ENCODE data around the gene BBS2. TPM values are rescaled to one million over a fixed set of nuclear protein-coding genes. Genes with fewer than 3 reads are reported as not detected.

The BBS2 gene
- total RNA-seq, 1 experiment from 2014 or later: 66.2 TPM

GRCh38 chr16:56480776-56481467 is 38.9 kb downstream of the BBS2 start:
- no peaks in the 10 kb centered on the region for H3K4me1 ChIP-seq (ENCODE audit: low read length)
- DNase-seq: no peak
- H3K4me3 ChIP-seq (ENCODE audit: low read length): no peak overlapping the region
- peaks cover 32% of the 10 kb centered on the region for H3K36me3 ChIP-seq (ENCODE audit: insufficient read depth, low read length)
- H3K9ac ChIP-seq (ENCODE audit: low read length): no peak overlapping the region
- no peaks in the 10 kb centered on the region for H4K20me1 ChIP-seq (ENCODE audit: insufficient read depth, low read depth, low read length)
- H3K27ac ChIP-seq (ENCODE audit: low read length): no peak overlapping the region
- H2AFZ ChIP-seq (ENCODE audit: low read length): no peak overlapping the region
- no peaks in the 10 kb centered on the region for H3K79me2 ChIP-seq (ENCODE audit: low read length)
- H3K4me2 ChIP-seq (ENCODE audit: low read depth, low read length, poor library complexity, severe bottlenecking): no peak overlapping the region
- H3K9me3 ChIP-seq (ENCODE audit: low read length): no peaks in the 10 kb centered on the region
- H3K9me2 ChIP-seq (replicated peaks; ENCODE audit: insufficient read depth, low read length): no peaks in the 10 kb centered on the region
- H3K27me3 ChIP-seq (ENCODE audit: low read length): no peaks in the 10 kb centered on the region

- Histone ChIP-seq H3K27me3 (ENCODE audit: low read length) (no peaks in the 10 kb centered on the region), H3K4me1 (ENCODE audit: low read length) (no peaks in the 10 kb centered on the region), H4K20me1 (ENCODE audit: insufficient read depth, low read depth, low read length) (no peaks in the 10 kb centered on the region), H2AFZ (ENCODE audit: low read length) (no peak overlapping the region), H3K79me2 (ENCODE audit: low read length) (no peaks in the 10 kb centered on the region), H3K36me3 (ENCODE audit: insufficient read depth, low read length) (peaks cover 43% of the 10 kb centered on the region), H3K4me3 (ENCODE audit: low read length) (no peak overlapping the region), H3K4me2 (ENCODE audit: low read depth, low read length, poor library complexity, severe bottlenecking) (no peak overlapping the region), H3K27ac (ENCODE audit: low read length) (no peak overlapping the region), H3K9me2 (replicated peaks; ENCODE audit: insufficient read depth, low read length) (no peaks in the 10 kb centered on the region), H3K9ac (ENCODE audit: low read length) (no peak overlapping the region), H3K9me3 (ENCODE audit: low read length) (no peaks in the 10 kb centered on the region)
- DNase-seq: no peak
These were observed 40.4 kb downstream of the BBS2 start for GRCh38 chr16:56479469-56479868.

- H2AFZ ChIP-seq (ENCODE audit: low read length): no peak overlapping the region
- H4K20me1 ChIP-seq (ENCODE audit: insufficient read depth, low read depth, low read length): no peaks in the 10 kb centered on the region
- H3K27me3 ChIP-seq (ENCODE audit: low read length): no peaks in the 10 kb centered on the region
- peaks cover 45% of the 10 kb centered on the region for H3K36me3 ChIP-seq (ENCODE audit: insufficient read depth, low read length)
- no peaks in the 10 kb centered on the region for H3K9me2 ChIP-seq (replicated peaks; ENCODE audit: insufficient read depth, low read length)
- H3K4me3 ChIP-seq (ENCODE audit: low read length): no peak overlapping the region
- no peak overlapping the region for H3K9ac ChIP-seq (ENCODE audit: low read length)
- no peak overlapping the region for H3K4me2 ChIP-seq (ENCODE audit: low read depth, low read length, poor library complexity, severe bottlenecking)
- no peaks in the 10 kb centered on the region for H3K9me3 ChIP-seq (ENCODE audit: low read length)
- no peak overlapping the region for H3K27ac ChIP-seq (ENCODE audit: low read length)
- DNase-seq: no peak
- H3K4me1 ChIP-seq (ENCODE audit: low read length): no peaks in the 10 kb centered on the region
- H3K79me2 ChIP-seq (ENCODE audit: low read length): no peaks in the 10 kb centered on the region
These were observed 41.4 kb downstream of the BBS2 start for GRCh38 chr16:56478281-56479049.

- Histone ChIP-seq H3K79me2 (ENCODE audit: low read length) (no peaks in the 10 kb centered on the region), H3K9me2 (replicated peaks; ENCODE audit: insufficient read depth, low read length) (no peaks in the 10 kb centered on the region), H3K4me1 (ENCODE audit: low read length) (no peaks in the 10 kb centered on the region), H3K36me3 (ENCODE audit: insufficient read depth, low read length) (peaks cover 49% of the 10 kb centered on the region; the same call in 1 of the 2 replicates), H3K4me2 (ENCODE audit: low read depth, low read length, poor library complexity, severe bottlenecking) (no peak overlapping the region), H3K27ac (ENCODE audit: low read length) (no peak overlapping the region), H3K4me3 (ENCODE audit: low read length) (no peak overlapping the region), H2AFZ (ENCODE audit: low read length) (no peak overlapping the region), H3K9me3 (ENCODE audit: low read length) (no peaks in the 10 kb centered on the region), H3K27me3 (ENCODE audit: low read length) (no peaks in the 10 kb centered on the region), H4K20me1 (ENCODE audit: insufficient read depth, low read depth, low read length) (no peaks in the 10 kb centered on the region), H3K9ac (ENCODE audit: low read length) (no peak overlapping the region)
- DNase-seq: no peak
These were observed 42.5 kb downstream of the BBS2 start for GRCh38 chr16:56477096-56477878.

- H3K9me3 ChIP-seq (ENCODE audit: low read length): no peaks in the 10 kb centered on the region
- H3K4me1 ChIP-seq (ENCODE audit: low read length): no peaks in the 10 kb centered on the region
- H3K27ac ChIP-seq (ENCODE audit: low read length): no peak overlapping the region
- H3K36me3 ChIP-seq (ENCODE audit: insufficient read depth, low read length): peaks cover 66% of the 10 kb centered on the region; the same call in 1 of the 2 replicates
- no peak overlapping the region for H3K4me2 ChIP-seq (ENCODE audit: low read depth, low read length, poor library complexity, severe bottlenecking)
- no peak overlapping the region for H3K9ac ChIP-seq (ENCODE audit: low read length)
- H3K4me3 ChIP-seq (ENCODE audit: low read length): no peak overlapping the region
- H3K79me2 ChIP-seq (ENCODE audit: low read length): 0 out of 2 replicates have a peak, but pooled peaks cover 2% of the 10 kb centered on the region
- no peaks in the 10 kb centered on the region for H3K9me2 ChIP-seq (replicated peaks; ENCODE audit: insufficient read depth, low read length)
- no peak overlapping the region for H2AFZ ChIP-seq (ENCODE audit: low read length)
- no peak for DNase-seq
- no peaks in the 10 kb centered on the region for H4K20me1 ChIP-seq (ENCODE audit: insufficient read depth, low read depth, low read length)
- no peaks in the 10 kb centered on the region for H3K27me3 ChIP-seq (ENCODE audit: low read length)
These were observed 44.6 kb downstream of the BBS2 start for GRCh38 chr16:56475201-56475600.

- Histone ChIP-seq H3K9me2 (replicated peaks; ENCODE audit: insufficient read depth, low read length) (no peaks in the 10 kb centered on the region), H3K4me1 (ENCODE audit: low read length) (no peaks in the 10 kb centered on the region), H3K79me2 (ENCODE audit: low read length) (0 out of 2 replicates have a peak, but pooled peaks cover 6% of the 10 kb centered on the region), H3K4me3 (ENCODE audit: low read length) (no peak overlapping the region), H3K9me3 (ENCODE audit: low read length) (no peaks in the 10 kb centered on the region), H4K20me1 (ENCODE audit: insufficient read depth, low read depth, low read length) (no peaks in the 10 kb centered on the region), H3K27ac (ENCODE audit: low read length) (no peak overlapping the region), H3K27me3 (ENCODE audit: low read length) (no peaks in the 10 kb centered on the region), H3K9ac (ENCODE audit: low read length) (no peak overlapping the region), H2AFZ (ENCODE audit: low read length) (no peak overlapping the region), H3K36me3 (ENCODE audit: insufficient read depth, low read length) (peaks cover 73% of the 10 kb centered on the region), H3K4me2 (ENCODE audit: low read depth, low read length, poor library complexity, severe bottlenecking) (no peak overlapping the region)
- DNase-seq: no peak
These were observed 49.2 kb downstream of the BBS2 start for GRCh38 chr16:56470666-56471065.

- Histone ChIP-seq H3K4me2 (ENCODE audit: low read depth, low read length, poor library complexity, severe bottlenecking) (no peak overlapping the region), H3K27me3 (ENCODE audit: low read length) (no peaks in the 10 kb centered on the region), H3K9ac (ENCODE audit: low read length) (no peak overlapping the region)
These were observed 49.6 kb downstream of the BBS2 start for GRCh38 chr16:56470232-56470631.

GRCh38 chr16:56469748-56470147 is 50.1 kb downstream of the BBS2 start:
- H3K9ac ChIP-seq (ENCODE audit: low read length): no peak overlapping the region
- 0 out of 2 replicates have a peak, but pooled peaks cover 6% of the 10 kb centered on the region for H3K79me2 ChIP-seq (ENCODE audit: low read length)
- H3K4me3 ChIP-seq (ENCODE audit: low read length): no peak overlapping the region
- no peak overlapping the region for H3K4me2 ChIP-seq (ENCODE audit: low read depth, low read length, poor library complexity, severe bottlenecking)
- no peak overlapping the region for H2AFZ ChIP-seq (ENCODE audit: low read length)
- H3K4me1 ChIP-seq (ENCODE audit: low read length): no peaks in the 10 kb centered on the region
- no peaks in the 10 kb centered on the region for H3K27me3 ChIP-seq (ENCODE audit: low read length)
- no peak overlapping the region for H3K27ac ChIP-seq (ENCODE audit: low read length)
- H3K9me3 ChIP-seq (ENCODE audit: low read length): no peaks in the 10 kb centered on the region
- no peak for DNase-seq
- H3K36me3 ChIP-seq (ENCODE audit: insufficient read depth, low read length): peaks cover 68% of the 10 kb centered on the region
- H3K9me2 ChIP-seq (replicated peaks; ENCODE audit: insufficient read depth, low read length): no peaks in the 10 kb centered on the region
- H4K20me1 ChIP-seq (ENCODE audit: insufficient read depth, low read depth, low read length): no peaks in the 10 kb centered on the region

More at GRCh38 chr16:56470232-56470631, 49.6 kb downstream of the BBS2 start:
- no peak for DNase-seq
- 0 out of 2 replicates have a peak, but pooled peaks cover 6% of the 10 kb centered on the region for H3K79me2 ChIP-seq (ENCODE audit: low read length)
- H2AFZ ChIP-seq (ENCODE audit: low read length): no peak overlapping the region
- no peaks in the 10 kb centered on the region for H4K20me1 ChIP-seq (ENCODE audit: insufficient read depth, low read depth, low read length)
- no peak overlapping the region for H3K4me3 ChIP-seq (ENCODE audit: low read length)
- peaks cover 73% of the 10 kb centered on the region for H3K36me3 ChIP-seq (ENCODE audit: insufficient read depth, low read length)
- H3K9me2 ChIP-seq (replicated peaks; ENCODE audit: insufficient read depth, low read length): no peaks in the 10 kb centered on the region
- H3K27ac ChIP-seq (ENCODE audit: low read length): no peak overlapping the region
- H3K4me1 ChIP-seq (ENCODE audit: low read length): no peaks in the 10 kb centered on the region
- H3K9me3 ChIP-seq (ENCODE audit: low read length): no peaks in the 10 kb centered on the region
